NCI-H1436 (cell line): ENCODE data around the gene MAMSTR.
"Not testable (repeated sequence)": the region's sequence is repeated elsewhere in the genome, so short reads cannot be mapped to it uniquely, and the experiment has no call there.

Source experiments
- DNase-seq: peaks from one replicate; lab custom pipeline; 2025; lab: John Stamatoyannopoulos, UW

MAMSTR gene

GRCh38 chr19:48686088-48686487 is 33.4 kb downstream of the MAMSTR start:
- no peak for DNase-seq

- no peak for DNase-seq
Observed at GRCh38 chr19:48685583-48685982, 33.9 kb downstream of the MAMSTR start.

GRCh38 chr19:48683349-48683748 is 36.2 kb downstream of the MAMSTR start:
- no peak for DNase-seq

- no peak for DNase-seq
Observed at GRCh38 chr19:48681127-48681470, 38.4 kb downstream of the MAMSTR start.

- no peak for DNase-seq
Observed at GRCh38 chr19:48680436-48681126, 38.9 kb downstream of the MAMSTR start.

- not testable (repeated sequence) for DNase-seq
Observed at GRCh38 chr19:48680006-48680405, 39.5 kb downstream of the MAMSTR start.

- DNase-seq: no peak
Observed at GRCh38 chr19:48678201-48678600, 41.3 kb downstream of the MAMSTR start.

GRCh38 chr19:48676887-48677286 is 42.6 kb downstream of the MAMSTR start:
- no peak for DNase-seq

GRCh38 chr19:48676487-48676886 is 43.0 kb downstream of the MAMSTR start:
- DNase-seq: no peak

- DNase-seq: peak; percentile 88
Observed at GRCh38 chr19:48674921-48675824, 44.4 kb downstream of the MAMSTR start.

- no peak for DNase-seq
Observed at GRCh38 chr19:48674216-48674809, 45.2 kb downstream of the MAMSTR start.

- no peak for DNase-seq
Observed at GRCh38 chr19:48673436-48674100, 46.0 kb downstream of the MAMSTR start.

- no peak for DNase-seq
Observed at GRCh38 chr19:48672994-48673393, 46.5 kb downstream of the MAMSTR start, which contains the start of gene NTN5. NTN5 (minus strand) TSS chr19:48673017; CDS start chr19:48670986, 2,031 bp downstream.

GRCh38 chr19:48671446-48671995 is 48.0 kb downstream of the MAMSTR start:
- no peak for DNase-seq

- no peak for DNase-seq
Observed at GRCh38 chr19:48670699-48671445, 48.7 kb downstream of the MAMSTR start.

GRCh38 chr19:48669903-48670668 is 49.4 kb downstream of the MAMSTR start:
- no peak for DNase-seq

- DNase-seq: no peak
Observed at GRCh38 chr19:48668761-48669160, 50.8 kb downstream of the MAMSTR start.

- DNase-seq: no peak
Observed at GRCh38 chr19:48668332-48668731, 51.2 kb downstream of the MAMSTR start.

- no peak for DNase-seq
Observed at GRCh38 chr19:48665786-48666185, 53.7 kb downstream of the MAMSTR start.

- no peak for DNase-seq
Observed at GRCh38 chr19:48664476-48664875, 55.0 kb downstream of the MAMSTR start.
